Tibial nerve (tissue), 4 donors: ENCODE results near the gene CARD14. TPM values are rescaled to one million over a fixed set of nuclear protein-coding genes. Genes with fewer than 3 reads are reported as not detected.

Source experiments
- DNase-seq, 2 donors: peaks; one replicate each; pipeline ENCODE4 v3.0.0-alpha.2; 2019; ENCODE audit warnings: low spot score in 2 of 2
- H3K27ac ChIP-seq, 4 donors: fragments of 200-600 bp; sonication (generic) in 3 of 4; one replicate each; pipeline ENCODE4 v1.5.1; 2017 to 2019; ENCODE audit warnings: mild to moderate bottlenecking in 1 of 4
- H3K27me3 ChIP-seq, 2 donors: fragments of 200-600 bp; sonication (generic) in 1 of 2; one replicate each; pipeline versions ENCODE4 v1.5.1 to v1.6.0; 2017 to 2019
- H3K36me3 ChIP-seq, 3 donors: fragments of 200-600 bp; sonication (generic); one replicate each; pipeline ENCODE4 v1.5.1; 2018 to 2019
- H3K4me1 ChIP-seq, 4 donors: fragments of 200-600 bp; sonication (generic) in 3 of 4; one replicate each; pipeline ENCODE4 v1.5.1; 2017 to 2019
- H3K4me3 ChIP-seq, 4 donors: fragments of 200-600 bp; sonication (generic) in 3 of 4; one replicate each; pipeline ENCODE4 v1.5.1; 2017 to 2019; ENCODE audit warnings: mild to moderate bottlenecking in 1 of 4, moderate library complexity in 1 of 4
- H3K9me3 ChIP-seq, 4 donors: fragments of 200-600 bp; sonication (generic) in 3 of 4; one replicate each; pipeline ENCODE4 v1.5.1; 2017 to 2019
- CTCF ChIP-seq, 5 experiments: fragments of 200-600 bp in 3 of 5; fragments of 450-650 bp in 2 of 5; sonication (generic) in 3 of 5; IDR thresholded peaks; one replicate each; pipeline ENCODE4 v1.5.1; 2016 to 2019; ENCODE audit warnings: antibody characterized with exemption in 5 of 5, mild to moderate bottlenecking in 3 of 5, moderate library complexity in 2 of 5
- EP300 ChIP-seq, 2 donors: sonication (generic); formaldehyde crosslinking; IDR thresholded peaks; one replicate each; pipeline ENCODE4 v1.6.1; 2017; ENCODE audit warnings: antibody characterized with exemption in 2 of 2, mild to moderate bottlenecking in 1 of 2
- POLR2A ChIP-seq, 2 donors: fragments of 450-650 bp; IDR thresholded peaks; one replicate each; pipeline ENCODE4 v1.6.1; 2017; ENCODE audit warnings: antibody characterized with exemption in 2 of 2, mild to moderate bottlenecking in 2 of 2, moderate library complexity in 2 of 2
- WGBS, 2 donors: methylation state at CpG; one replicate each; pipeline ENCODE4 v1.1.5; 2018; 5-methylcytosine and 5-hydroxymethylcytosine counted together
- total RNA-seq, 4 donors: library from RNA; depleted of rRNA; stranded (reverse); fragments of >200 nt; gene quantifications; one replicate each; pipeline ENCODE4 v1.1.0, GENCODE V29; 2016

Gene CARD14
- total RNA-seq, 4 donors from 2014 or later: 0.22 to 4.4 (median 1.3) TPM

DNA sequence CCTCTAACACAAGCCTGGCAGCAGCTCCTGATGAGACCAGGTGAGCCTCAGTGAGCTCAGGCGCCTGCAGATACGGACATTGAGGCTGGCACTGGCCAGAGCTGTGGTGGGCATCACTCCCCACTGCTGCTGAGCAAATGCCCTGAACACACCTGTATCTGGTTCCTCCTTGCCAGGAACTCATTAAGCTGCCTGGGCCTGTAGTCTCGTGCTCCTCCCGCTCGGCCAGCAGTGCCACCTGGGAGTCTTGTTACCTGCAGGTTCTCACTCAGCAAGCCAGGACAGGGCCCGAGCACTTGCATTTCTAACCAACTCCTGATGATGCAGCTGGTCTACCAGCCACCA lies 36.2 kb upstream of the CARD14 start:
- no peaks in the 10 kb centered on the region for H3K27me3 ChIP-seq
- WGBS, 2 donors: 90 to 96% methylated on average over 4 to 6 of the region's 6 CpGs

DNA sequence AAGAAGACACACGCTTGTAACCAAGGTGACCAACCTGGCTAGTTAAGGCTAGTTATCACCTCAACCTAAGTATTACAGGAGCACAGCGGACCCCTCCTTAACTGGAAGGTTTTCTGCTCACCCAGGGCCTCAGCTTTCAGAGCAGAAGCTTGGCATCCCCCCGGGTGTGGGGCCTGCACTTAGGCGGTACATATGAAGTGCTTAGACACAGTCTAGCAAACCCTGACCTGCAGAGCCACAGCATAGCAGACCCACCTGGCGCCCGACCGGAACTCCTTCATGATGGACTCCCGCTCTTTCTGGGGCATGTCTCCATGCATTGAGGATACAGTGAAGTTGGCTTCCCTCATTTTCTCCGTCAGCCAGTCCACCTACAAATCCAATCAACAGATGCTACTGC lies 32.7 kb upstream of the CARD14 start:
- no peak overlapping the region for H3K27ac ChIP-seq
- H3K27me3 ChIP-seq: no peaks in the 10 kb centered on the region
- 93 to 94% methylated on average over 9 of the region's 9 CpGs for WGBS, 2 donors
- no peaks in the 10 kb centered on the region for H3K4me1 ChIP-seq
- TF ChIP-seq EP300 (IDR thresholded peaks at IDR 0.05) (no peak), POLR2A (IDR thresholded peaks at IDR 0.05) (no peak), CTCF (IDR thresholded peaks at IDR 0.05) (no peak)
- no peaks in the 10 kb centered on the region for H3K9me3 ChIP-seq
- no peak overlapping the region for H3K4me3 ChIP-seq
- peaks cover 10 to 99% (median 46%) of the 10 kb centered on the region in 3 donors for H3K36me3 ChIP-seq
- no peak for DNase-seq

More for the DNA sequence above, 36.2 kb upstream of the CARD14 start:
- H3K27ac ChIP-seq: no peak overlapping the region
- TF ChIP-seq CTCF (IDR thresholded peaks at IDR 0.05) (no peak), EP300 (IDR thresholded peaks at IDR 0.05) (no peak)
- H3K9me3 ChIP-seq: no peaks in the 10 kb centered on the region
- no peak for DNase-seq
- H3K4me1 ChIP-seq: no peaks in the 10 kb centered on the region
- peaks cover 9 to 67% (median 28%) of the 10 kb centered on the region in 3 donors for H3K36me3 ChIP-seq
- H3K4me3 ChIP-seq: no peak overlapping the region

DNA sequence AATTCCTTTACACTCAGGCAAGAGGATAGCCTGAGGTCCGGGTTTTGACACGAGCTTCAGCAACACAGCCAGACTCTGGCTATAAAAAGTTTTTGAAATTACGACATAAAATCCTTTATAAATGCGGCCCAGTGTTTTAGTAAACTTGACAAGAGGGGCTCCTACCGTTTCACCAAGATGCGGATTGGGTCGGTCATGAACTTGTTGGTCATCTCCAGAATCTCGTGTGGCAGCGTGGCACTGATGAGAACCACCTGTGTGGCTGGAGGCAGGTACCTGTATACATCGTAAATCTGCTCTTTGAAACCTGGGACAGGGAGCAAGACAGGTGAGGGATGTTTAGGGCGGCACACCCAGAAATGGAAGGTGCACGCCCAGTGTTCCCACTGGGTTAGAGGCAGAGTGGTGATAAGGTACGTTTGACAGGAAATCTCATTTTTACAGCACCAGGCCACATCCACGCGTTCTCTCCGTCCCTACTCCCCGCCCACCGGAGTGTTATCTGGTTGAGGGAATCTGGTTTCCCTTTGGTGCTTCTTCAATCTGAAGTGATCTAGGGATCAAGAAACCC lies 30.9 kb upstream of the CARD14 start:
- Histone ChIP-seq H3K27me3 (no peaks in the 10 kb centered on the region), H3K4me3 (no peak overlapping the region), H3K36me3 (peaks cover 10 to 99% (median 53%) of the 10 kb centered on the region in 3 donors), H3K27ac (no peak overlapping the region), H3K9me3 (no peaks in the 10 kb centered on the region), H3K4me1 (no peaks in the 10 kb centered on the region)
- TF ChIP-seq POLR2A (IDR thresholded peaks at IDR 0.05) (no peak), CTCF (IDR thresholded peaks at IDR 0.05) (no peak), EP300 (IDR thresholded peaks at IDR 0.05) (no peak)
- 91 to 92% methylated on average over 18 of the region's 18 CpGs for WGBS, 2 donors
- DNase-seq: no peak

DNA sequence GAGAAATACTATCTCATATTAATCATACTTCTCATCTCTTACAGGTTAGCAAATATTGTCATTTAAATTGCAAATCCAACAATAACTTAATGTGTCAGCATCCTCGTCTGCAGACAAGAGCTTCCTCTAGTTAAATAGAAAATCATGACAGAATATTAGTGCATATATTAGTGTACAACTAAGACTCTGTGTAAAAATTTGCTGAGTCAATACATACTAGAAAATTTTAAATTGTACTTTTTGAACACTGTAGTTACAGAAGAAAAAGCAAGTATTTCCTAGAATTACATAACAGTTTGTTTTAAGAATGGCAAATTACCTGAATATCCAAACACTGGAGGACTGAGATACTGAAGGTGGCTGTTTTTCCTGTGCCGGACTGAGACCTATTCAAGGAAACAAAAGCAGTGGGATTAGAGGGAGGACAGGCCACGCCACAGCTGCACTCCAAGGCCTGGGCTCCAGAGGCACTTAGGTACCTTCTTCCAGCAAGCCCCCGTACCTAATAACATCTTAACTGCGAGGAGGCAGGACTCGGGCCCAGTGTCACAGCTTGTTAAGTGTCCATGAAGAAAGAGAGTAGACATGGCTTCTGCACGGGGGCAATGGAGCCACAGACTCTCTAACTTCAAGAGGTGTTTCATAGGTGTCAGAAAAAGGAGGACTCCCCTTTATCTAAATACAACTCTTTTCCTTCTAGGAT lies 28.2 kb upstream of the CARD14 start:
- H3K27ac ChIP-seq: no peak overlapping the region
- H3K4me3 ChIP-seq: no peak overlapping the region
- H3K4me1 ChIP-seq: peaks cover 0 to 22% (median 13%) of the 10 kb centered on the region in 4 donors
- H3K9me3 ChIP-seq: no peaks in the 10 kb centered on the region
- 86 to 89% methylated on average over 7 of the region's 7 CpGs for WGBS, 2 donors
- TF ChIP-seq EP300 (IDR thresholded peaks at IDR 0.05): no peak
- TF ChIP-seq POLR2A (IDR thresholded peaks at IDR 0.05): no peak
- no peak for TF ChIP-seq CTCF (IDR thresholded peaks at IDR 0.05)
- no peaks in the 10 kb centered on the region for H3K27me3 ChIP-seq
- DNase-seq: no peak
- H3K36me3 ChIP-seq: peaks cover 10 to 74% (median 42%) of the 10 kb centered on the region in 3 donors

DNA sequence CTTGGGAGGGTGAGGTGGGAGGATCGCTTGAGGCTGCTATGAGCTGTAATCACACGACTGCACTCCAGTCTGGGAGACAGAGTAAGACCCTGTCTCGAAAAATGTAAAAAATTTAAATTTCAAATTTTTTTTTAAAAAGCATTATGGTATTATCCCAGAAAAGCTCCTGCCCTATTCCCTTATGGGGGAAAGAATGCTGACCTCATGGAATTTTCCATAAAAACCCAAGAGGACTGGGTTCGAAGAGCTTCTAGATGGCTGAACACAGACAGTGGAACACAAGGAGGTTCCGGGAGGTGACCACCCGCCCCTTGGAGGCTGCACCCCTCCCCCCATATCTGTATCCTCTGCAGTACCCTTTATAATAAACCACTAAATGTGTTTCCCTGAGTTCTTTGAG lies 26.9 kb upstream of the CARD14 start:
- TF ChIP-seq EP300 (IDR thresholded peaks at IDR 0.05) (no peak), POLR2A (IDR thresholded peaks at IDR 0.05) (no peak), CTCF (IDR thresholded peaks at IDR 0.05) (no peak)
- Histone ChIP-seq H3K9me3 (no peaks in the 10 kb centered on the region), H3K27ac (no peak overlapping the region), H3K36me3 (peaks cover 7 to 61% (median 32%) of the 10 kb centered on the region in 3 donors), H3K4me1 (peaks cover 0 to 25% (median 13%) of the 10 kb centered on the region in 4 donors), H3K27me3 (no peaks in the 10 kb centered on the region), H3K4me3 (no peak overlapping the region)
- DNase-seq: no peak
- 78 to 87% methylated on average over 6 of the region's 6 CpGs for WGBS, 2 donors
